B cell (primary cell): ENCODE measurements around the gene DPH1.

Experiments used
- EZH2 ChIP-seq: IDR thresholded peaks from 2 replicates; pipeline ENCODE4 v1.6.1; 2012; ENCODE audit warnings: borderline replicate concordance, low read depth, mild to moderate bottlenecking, moderate library complexity, low read length; ENCODE audit not compliant: insufficient read depth, poor library complexity, severe bottlenecking
- TF ChIP-seq, protein P1 (sequence below): fragments of 200-600 bp; IDR thresholded peaks from one replicate; pipeline ENCODE4 v1.8.0; 2022; ENCODE audit warnings: antibody characterized with exemption, mild to moderate bottlenecking

DNA sequence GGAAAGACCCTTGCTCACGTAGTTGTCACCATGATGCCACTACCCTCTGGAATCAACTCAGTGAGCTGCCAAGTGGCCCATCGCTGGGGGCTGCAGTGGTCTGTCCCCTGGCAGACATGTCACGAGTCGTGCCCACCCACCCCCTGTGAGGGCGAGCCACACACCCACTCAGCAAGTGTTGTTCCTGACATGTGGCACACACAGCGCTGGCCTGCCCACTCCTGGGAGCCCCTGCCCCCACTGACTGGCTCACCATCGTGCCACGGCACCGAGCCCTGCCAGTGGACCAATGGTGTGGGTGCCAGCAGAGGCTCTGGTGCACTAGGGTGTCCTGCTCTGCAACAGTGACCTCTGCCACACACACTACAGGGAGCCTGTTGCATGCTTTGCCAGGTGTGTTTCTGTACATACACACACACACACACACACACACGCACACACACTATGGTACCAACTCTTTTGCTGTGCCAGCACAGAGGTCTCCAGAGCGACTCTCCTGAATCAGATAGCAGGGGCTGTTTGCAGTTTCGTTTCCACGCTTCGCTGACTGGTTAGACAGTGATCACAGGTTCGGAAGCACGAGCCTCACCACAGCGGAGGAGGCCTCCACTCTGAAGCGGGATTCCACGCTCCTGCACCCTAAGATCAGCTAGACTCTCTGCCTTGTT, 12.5 kb upstream of the DPH1 start:
- TF ChIP-seq, protein P1, sequence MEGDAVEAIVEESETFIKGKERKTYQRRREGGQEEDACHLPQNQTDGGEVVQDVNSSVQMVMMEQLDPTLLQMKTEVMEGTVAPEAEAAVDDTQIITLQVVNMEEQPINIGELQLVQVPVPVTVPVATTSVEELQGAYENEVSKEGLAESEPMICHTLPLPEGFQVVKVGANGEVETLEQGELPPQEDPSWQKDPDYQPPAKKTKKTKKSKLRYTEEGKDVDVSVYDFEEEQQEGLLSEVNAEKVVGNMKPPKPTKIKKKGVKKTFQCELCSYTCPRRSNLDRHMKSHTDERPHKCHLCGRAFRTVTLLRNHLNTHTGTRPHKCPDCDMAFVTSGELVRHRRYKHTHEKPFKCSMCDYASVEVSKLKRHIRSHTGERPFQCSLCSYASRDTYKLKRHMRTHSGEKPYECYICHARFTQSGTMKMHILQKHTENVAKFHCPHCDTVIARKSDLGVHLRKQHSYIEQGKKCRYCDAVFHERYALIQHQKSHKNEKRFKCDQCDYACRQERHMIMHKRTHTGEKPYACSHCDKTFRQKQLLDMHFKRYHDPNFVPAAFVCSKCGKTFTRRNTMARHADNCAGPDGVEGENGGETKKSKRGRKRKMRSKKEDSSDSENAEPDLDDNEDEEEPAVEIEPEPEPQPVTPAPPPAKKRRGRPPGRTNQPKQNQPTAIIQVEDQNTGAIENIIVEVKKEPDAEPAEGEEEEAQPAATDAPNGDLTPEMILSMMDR = no peak
- no peak for TF ChIP-seq EZH2
